Neural cell (in vitro differentiated cells): ENCODE data around the gene ATP5MG. TPM values are rescaled to one million over a fixed set of nuclear protein-coding genes. Genes with fewer than 3 reads are reported as not detected.

Experiments
- H2AFZ ChIP-seq: fragments of 200-600, 300-800 bp; sonication (generic), shearing (Covaris generic); 2 replicates; pipeline ENCODE4 v1.6.0; 2014; ENCODE audit warnings: low read depth, mild to moderate bottlenecking, antibody characterized with exemption, low read length, moderate library complexity
- H3F3A ChIP-seq: fragments of 200-600 bp; shearing (Covaris generic); 2 replicates; pipeline ENCODE4 v1.6.1; 2016; ENCODE audit warnings: mild to moderate bottlenecking, moderate library complexity, mixed read lengths, antibody characterized with exemption, low read length; ENCODE audit not compliant: insufficient read depth, poor library complexity, severe bottlenecking
- H3K27ac ChIP-seq: fragments of 200-600, 300-800 bp; sonication (generic), shearing (Covaris generic); 2 replicates; pipeline ENCODE4 v1.5.1; 2014; ENCODE audit warnings: mild to moderate bottlenecking, low read length, moderate library complexity
- H3K27me3 ChIP-seq: fragments of 300-800, 200-600 bp; sonication (generic), shearing (Covaris generic); 2 replicates; pipeline ENCODE4 v1.6.0; 2014; ENCODE audit warnings: mild to moderate bottlenecking, low read depth, low read length, moderate library complexity; ENCODE audit not compliant: insufficient read depth
- H3K36me3 ChIP-seq: fragments of 300-800, 200-600 bp; sonication (generic), shearing (Covaris generic); 2 replicates; pipeline ENCODE4 v1.5.1; 2014; ENCODE audit warnings: mild to moderate bottlenecking, antibody characterized with exemption, low read length, moderate library complexity; ENCODE audit not compliant: insufficient read depth
- H3K4me2 ChIP-seq: fragments of 300-800, 200-600 bp; sonication (generic), shearing (Covaris generic); 2 replicates; pipeline ENCODE4 v1.6.0; 2014; ENCODE audit warnings: mild to moderate bottlenecking, low read length
- H3K4me3 ChIP-seq: fragments of 300-800, 200-600 bp; sonication (generic), shearing (Covaris generic); 2 replicates; pipeline ENCODE4 v1.5.1; 2014; ENCODE audit warnings: mild to moderate bottlenecking, low read length, moderate library complexity
- H3K79me2 ChIP-seq: fragments of 200-600 bp; shearing (Covaris generic); replicated peaks from 2 replicates; pipeline ENCODE4 v1.6.0; 2014; ENCODE audit warnings: mild to moderate bottlenecking, low read length, moderate library complexity; ENCODE audit not compliant: insufficient read depth
- H3K9ac ChIP-seq: fragments of 300-800, 200-600 bp; sonication (generic), shearing (Covaris generic); 2 replicates; pipeline ENCODE4 v1.6.1; 2016; ENCODE audit warnings: mild to moderate bottlenecking, low read length, mixed read lengths
- H3K9me2 ChIP-seq: fragments of 200-600 bp; shearing (Covaris generic); 2 replicates; pipeline ENCODE4 v1.6.1; 2016; ENCODE audit warnings: mild to moderate bottlenecking, low read length, mixed read lengths; ENCODE audit not compliant: insufficient read depth
- H3K9me3 ChIP-seq: fragments of 200-600, 300-800 bp; sonication (generic), shearing (Covaris generic); 2 replicates; pipeline ENCODE4 v1.6.1; 2016; ENCODE audit warnings: mild to moderate bottlenecking, mixed run types, low read length, moderate library complexity, mixed read lengths
- H4K20me1 ChIP-seq: fragments of 200-600 bp; shearing (Covaris generic); 2 replicates; pipeline ENCODE4 v1.6.1; 2016; ENCODE audit warnings: mild to moderate bottlenecking, mixed run types; ENCODE audit not compliant: insufficient read depth
- CTCF ChIP-seq: fragments of 450-650 bp; IDR thresholded peaks from 2 replicates; pipeline ENCODE4 v1.5.1; 2014; ENCODE audit warnings: antibody characterized with exemption, mild to moderate bottlenecking, moderate library complexity; ENCODE audit not compliant: poor library complexity, severe bottlenecking
- EP300 ChIP-seq: fragments of 450-650 bp; conservative IDR thresholded peaks from 2 replicates; pipeline ENCODE4 v1.6.1; 2014; ENCODE audit warnings: antibody characterized with exemption, mild to moderate bottlenecking, moderate library complexity; ENCODE audit not compliant: poor library complexity, severe bottlenecking
- EZH2 ChIP-seq: fragments of 200-600, 300-800 bp; shearing (Covaris generic), sonication (generic); IDR thresholded peaks from 2 replicates; pipeline ENCODE4 v1.6.1; 2014; ENCODE audit warnings: antibody characterized with exemption, low read length, borderline replicate concordance, mild to moderate bottlenecking; ENCODE audit not compliant: insufficient read depth, poor library complexity, severe bottlenecking
- MXI1 ChIP-seq: fragments of 450-650 bp; conservative IDR thresholded peaks from 2 replicates; pipeline ENCODE4 v1.6.1; 2014; ENCODE audit warnings: antibody characterized with exemption, mild to moderate bottlenecking; ENCODE audit not compliant: poor library complexity, severe bottlenecking
- POLR2AphosphoS5 ChIP-seq: IDR thresholded peaks from 2 replicates; pipeline ENCODE4 v1.6.1; 2012
- RAD21 ChIP-seq: fragments of 450-650 bp; conservative IDR thresholded peaks from 2 replicates; pipeline ENCODE4 v1.6.1; 2014; ENCODE audit warnings: antibody characterized with exemption, mild to moderate bottlenecking, moderate library complexity
- REST ChIP-seq: IDR thresholded peaks from 2 replicates; pipeline ENCODE4 v1.6.1; 2012; ENCODE audit warnings: borderline replicate concordance
- SMC3 ChIP-seq: fragments of 450-650 bp; conservative IDR thresholded peaks from 2 replicates; pipeline ENCODE4 v1.6.1; 2014; ENCODE audit warnings: antibody characterized with exemption, mild to moderate bottlenecking, moderate library complexity; ENCODE audit not compliant: poor library complexity
- TAF1 ChIP-seq: IDR thresholded peaks from 2 replicates; pipeline ENCODE4 v1.6.1; 2012; ENCODE audit warnings: low read depth
- polyA plus RNA-seq: library from polyadenylated mRNA; depleted of rRNA; stranded (reverse); fragments of >200 nt; gene quantifications from 2 replicates; pipeline ENCODE4 v1.2.3, GENCODE V29; 2014

ATP5MG gene
- polyA plus RNA-seq, 1 donor from 2014 or later: 153 TPM

GRCh38 chr11:118448294-118448693 is 46.9 kb downstream of the ATP5MG start:
- H3K79me2 ChIP-seq: peaks cover 88% of the 10 kb centered on the region
- H3F3A ChIP-seq: no peaks in the 10 kb centered on the region
- TF ChIP-seq EP300 (no peak), CTCF (no peak), REST (no peak), POLR2AphosphoS5 (no peak), MXI1 (no peak), SMC3 (no peak), EZH2 (no peak), TAF1 (no peak), RAD21 (no peak)
- no peak overlapping the region for H3K27ac ChIP-seq
- no peaks in the 10 kb centered on the region for H3K27me3 ChIP-seq
- no peak overlapping the region for H3K4me3 ChIP-seq
- no peaks in the 10 kb centered on the region for H3K36me3 ChIP-seq
- peaks cover 30% of the 10 kb centered on the region for H4K20me1 ChIP-seq
- H2AFZ ChIP-seq: no peak overlapping the region
- H3K9me3 ChIP-seq: no peaks in the 10 kb centered on the region
- H3K9me2 ChIP-seq: no peaks in the 10 kb centered on the region
- no peak overlapping the region for H3K9ac ChIP-seq
- H3K4me2 ChIP-seq: no peak overlapping the region

- Histone ChIP-seq H3K36me3 (no peaks in the 10 kb centered on the region), H3K9me2 (no peaks in the 10 kb centered on the region), H3K9me3 (no peaks in the 10 kb centered on the region), H3F3A (no peaks in the 10 kb centered on the region), H4K20me1 (peaks cover 21% of the 10 kb centered on the region), H3K27me3 (no peaks in the 10 kb centered on the region), H3K4me3 (no peak overlapping the region), H2AFZ (no peak overlapping the region), H3K9ac (no peak overlapping the region), H3K4me2 (no peak overlapping the region), H3K27ac (no peak overlapping the region), H3K79me2 (peaks cover 88% of the 10 kb centered on the region)
- TF ChIP-seq POLR2AphosphoS5 (no peak), RAD21 (no peak)
These were observed 48.0 kb downstream of the ATP5MG start for GRCh38 chr11:118449316-118449918.
